GM20000 (cell line): ENCODE data around the gene TOP3B.

ENCODE experiments used
- DNase-seq: peaks from one replicate; pipeline ENCODE4 v3.0.0; 2012; ENCODE audit warnings: low spot score
- TF ChIP-seq, protein P1 (sequence below): IDR thresholded peaks from 2 replicates; pipeline ENCODE4 v1.5.1; 2012; ENCODE audit warnings: mild to moderate bottlenecking, control low read depth; ENCODE audit errors: extremely low read depth, missing control alignments

The TOP3B gene

DNA sequence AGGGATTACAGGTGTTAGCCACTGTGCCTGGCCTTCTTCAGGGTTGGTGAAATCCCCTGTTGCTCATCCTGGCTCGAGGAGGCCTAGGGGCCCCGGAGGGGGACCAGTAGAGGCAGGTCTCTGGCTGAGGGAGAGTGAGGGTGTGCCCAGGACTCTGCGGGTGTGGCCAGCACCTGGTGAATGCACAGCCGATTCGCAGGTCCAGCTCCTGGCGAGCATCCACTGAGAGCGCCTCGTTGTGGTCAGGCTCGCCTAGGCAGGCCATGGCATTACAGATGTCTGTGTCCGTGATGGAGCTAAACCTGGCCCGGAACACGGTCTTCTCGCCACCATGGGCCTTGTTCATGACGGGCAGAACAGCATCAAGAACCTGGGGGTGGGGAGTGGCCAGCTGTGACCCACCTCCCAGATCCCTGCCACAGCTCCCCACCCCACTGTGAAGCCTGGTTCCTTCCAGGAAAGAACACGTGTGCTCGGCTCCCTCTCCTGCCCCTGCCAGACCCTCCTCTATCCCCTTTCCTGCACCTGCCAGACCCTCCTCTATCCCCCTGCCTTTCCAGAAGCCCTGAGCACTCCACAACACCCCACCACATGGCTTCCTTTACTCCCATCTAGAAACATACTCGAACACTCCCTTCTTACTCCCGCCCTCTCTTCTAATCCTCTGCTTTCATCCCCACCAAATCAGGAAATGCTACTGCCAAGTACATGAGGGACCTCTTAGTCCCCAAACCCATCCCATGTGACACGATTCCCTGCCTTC is 12.4 kb downstream of the TOP3B start:
- no peak for DNase-seq
- TF ChIP-seq, protein P1, sequence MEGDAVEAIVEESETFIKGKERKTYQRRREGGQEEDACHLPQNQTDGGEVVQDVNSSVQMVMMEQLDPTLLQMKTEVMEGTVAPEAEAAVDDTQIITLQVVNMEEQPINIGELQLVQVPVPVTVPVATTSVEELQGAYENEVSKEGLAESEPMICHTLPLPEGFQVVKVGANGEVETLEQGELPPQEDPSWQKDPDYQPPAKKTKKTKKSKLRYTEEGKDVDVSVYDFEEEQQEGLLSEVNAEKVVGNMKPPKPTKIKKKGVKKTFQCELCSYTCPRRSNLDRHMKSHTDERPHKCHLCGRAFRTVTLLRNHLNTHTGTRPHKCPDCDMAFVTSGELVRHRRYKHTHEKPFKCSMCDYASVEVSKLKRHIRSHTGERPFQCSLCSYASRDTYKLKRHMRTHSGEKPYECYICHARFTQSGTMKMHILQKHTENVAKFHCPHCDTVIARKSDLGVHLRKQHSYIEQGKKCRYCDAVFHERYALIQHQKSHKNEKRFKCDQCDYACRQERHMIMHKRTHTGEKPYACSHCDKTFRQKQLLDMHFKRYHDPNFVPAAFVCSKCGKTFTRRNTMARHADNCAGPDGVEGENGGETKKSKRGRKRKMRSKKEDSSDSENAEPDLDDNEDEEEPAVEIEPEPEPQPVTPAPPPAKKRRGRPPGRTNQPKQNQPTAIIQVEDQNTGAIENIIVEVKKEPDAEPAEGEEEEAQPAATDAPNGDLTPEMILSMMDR, result no peak

- TF ChIP-seq, protein P1, result no peak
Measured at GRCh38 chr22:21968452-21969129, 14.0 kb downstream of the TOP3B start.

GRCh38 chr22:21967693-21968271 is 14.8 kb downstream of the TOP3B start:
- TF ChIP-seq, protein P1, result no peak
- DNase-seq, result no peak

More at GRCh38 chr22:21968452-21969129, 14.0 kb downstream of the TOP3B start:
- no peak for DNase-seq

DNA sequence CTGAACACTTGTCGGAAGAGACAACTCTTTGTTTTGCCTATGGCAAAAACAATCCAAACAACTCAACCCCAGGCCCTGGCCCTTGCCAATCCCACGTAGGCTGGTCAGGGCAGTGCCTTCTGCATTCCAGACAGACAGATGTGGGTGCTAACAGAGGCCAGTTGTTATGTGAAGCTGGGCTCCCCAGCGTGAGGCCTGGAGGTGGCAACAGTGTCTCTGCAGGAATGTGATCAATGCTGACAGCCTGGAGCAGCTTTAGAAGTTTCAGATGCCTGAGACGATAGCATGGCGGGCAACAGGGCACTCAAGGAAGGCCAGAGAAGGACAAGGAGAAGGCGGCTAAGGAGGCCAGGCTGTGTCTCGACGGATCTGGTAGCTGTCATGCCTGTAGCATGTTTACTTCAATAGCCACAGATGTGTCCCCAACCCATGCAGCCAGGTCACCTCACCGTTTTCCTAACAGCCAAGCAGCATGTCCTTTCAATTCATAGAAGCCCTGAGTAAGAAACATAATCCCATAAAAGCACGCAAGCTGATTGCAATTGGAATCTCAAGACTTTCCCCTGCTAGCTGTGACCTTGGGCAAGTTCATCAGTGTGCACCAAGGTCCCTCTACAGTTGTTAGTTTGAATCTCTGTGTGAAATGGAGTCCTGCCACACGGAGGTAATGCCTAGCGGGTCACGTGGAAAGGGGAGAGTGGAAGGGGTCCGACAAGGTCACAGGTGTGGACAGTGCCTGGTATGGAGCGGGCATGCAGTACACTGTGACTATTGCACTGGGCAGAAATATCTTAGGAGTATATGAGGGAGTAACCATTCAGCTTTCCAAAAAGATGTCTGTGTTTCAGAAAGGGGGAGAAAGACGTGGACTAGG is 15.7 kb downstream of the TOP3B start:
- no peak for DNase-seq
- TF ChIP-seq, protein P1, result no peak

DNA sequence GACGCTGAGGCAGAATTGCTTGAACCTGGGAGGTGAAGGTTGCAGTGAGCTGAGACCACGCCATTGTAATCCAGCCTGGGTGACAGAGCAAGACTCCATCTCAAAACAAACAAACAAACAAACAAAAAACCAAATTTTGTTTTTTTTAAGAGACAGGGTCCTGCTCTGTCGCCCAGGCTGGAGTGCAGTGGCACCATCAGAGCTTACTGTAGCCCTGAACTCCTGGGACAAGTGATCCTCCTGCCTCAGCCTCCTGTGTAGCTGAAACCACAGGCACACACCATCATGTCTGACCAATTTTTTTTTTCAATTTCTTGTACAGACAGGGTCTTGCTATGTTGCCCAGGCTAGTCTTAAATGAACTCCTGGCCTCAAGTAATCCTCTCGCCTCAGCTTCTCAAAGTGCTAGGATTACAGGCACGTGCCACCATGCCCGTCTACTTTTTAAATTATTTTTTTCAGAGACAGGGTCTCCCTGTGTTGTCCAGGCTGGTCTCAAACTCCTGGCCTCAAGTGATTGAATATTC is 16.8 kb downstream of the TOP3B start:
- TF ChIP-seq, protein P1, result no peak
- DNase-seq, result no peak

DNA sequence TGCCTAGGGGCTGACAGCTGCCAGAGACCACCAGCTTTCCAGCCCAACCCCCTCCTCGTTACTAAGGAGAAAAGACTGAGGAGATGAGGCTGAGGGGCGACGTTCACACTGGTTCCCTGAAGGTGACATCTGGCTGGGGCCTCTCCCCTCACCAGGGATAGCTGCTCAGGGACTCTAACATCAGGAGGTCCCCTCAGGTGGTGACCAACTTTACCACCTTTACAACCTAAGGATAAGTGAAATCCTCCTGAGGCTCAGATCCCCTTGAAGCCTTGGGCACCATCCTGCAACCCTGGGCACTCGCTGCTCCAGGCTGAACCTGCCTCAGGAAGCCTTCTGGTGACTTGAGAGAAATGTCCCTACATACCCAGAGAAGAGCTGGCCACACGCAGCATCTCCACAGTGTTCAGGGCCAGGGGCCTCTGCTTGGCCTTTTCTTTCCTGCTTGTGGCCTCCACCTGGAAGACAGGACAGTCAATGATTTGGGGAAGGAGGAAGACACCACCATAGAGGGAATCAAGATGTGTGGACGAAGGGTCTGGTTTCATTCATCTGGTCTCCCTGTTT is 17.6 kb downstream of the TOP3B start:
- TF ChIP-seq, protein P1, result no peak
- no peak for DNase-seq
